Endometrium (tissue), 2 donors: ENCODE measurements around the gene SYTL2.
A peak's percentile ranks its signal among the peaks of the same experiment; 100 is the strongest.

Experiments used
- FAIRE-seq: peaks from 2 replicates; lab custom pipeline; 2012; peaks lifted over from hg19 to GRCh38; lab: Jason Lieb, UNC
- donor health status: control.
- donor health status: control.

Gene SYTL2

GRCh38 chr11:85732965-85733364 lies 78.0 kb downstream of the SYTL2 start:
- no peak for FAIRE-seq

GRCh38 chr11:85726381-85726780 lies 84.6 kb downstream of the SYTL2 start:
- FAIRE-seq: no peak

DNA sequence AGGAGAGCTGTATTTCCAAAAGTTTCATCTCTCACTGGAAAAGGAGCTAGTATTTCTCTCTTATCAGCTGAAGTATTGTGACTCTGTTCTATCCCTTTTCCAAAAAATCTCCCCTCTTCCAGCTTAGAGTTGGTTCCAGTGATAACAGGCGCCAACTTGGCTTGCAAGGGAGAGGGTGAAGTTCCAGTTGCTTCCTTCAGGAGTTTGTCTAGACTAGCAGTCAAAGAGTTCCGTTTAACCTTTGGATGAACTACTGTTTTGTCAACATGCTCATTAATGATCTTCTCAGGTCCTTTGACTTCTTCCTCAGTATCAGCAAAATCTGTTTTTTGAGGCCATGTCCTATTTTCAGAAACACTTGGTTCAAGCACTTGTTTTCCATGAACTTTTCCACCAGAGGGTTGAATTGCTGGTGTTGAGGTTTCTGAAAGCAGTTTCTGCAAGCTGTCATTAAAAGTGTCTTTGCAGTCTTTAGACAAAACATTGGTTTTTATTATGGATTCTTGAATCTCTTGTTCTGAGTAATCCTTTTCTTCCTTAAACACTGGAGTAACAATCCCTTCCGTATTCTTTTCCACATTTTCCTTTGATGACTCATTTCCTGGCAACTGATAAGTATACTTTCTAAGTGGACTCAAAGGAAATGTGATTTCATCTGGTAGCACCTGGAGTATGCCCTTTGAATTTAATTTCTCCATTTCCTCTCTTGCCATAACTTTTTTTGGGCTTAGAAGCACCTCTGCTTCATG lies 85.3 kb downstream of the SYTL2 start:
- FAIRE-seq: peak; percentile 72

- no peak for FAIRE-seq
Observed at GRCh38 chr11:85724748-85725465, 86.0 kb downstream of the SYTL2 start.

DNA sequence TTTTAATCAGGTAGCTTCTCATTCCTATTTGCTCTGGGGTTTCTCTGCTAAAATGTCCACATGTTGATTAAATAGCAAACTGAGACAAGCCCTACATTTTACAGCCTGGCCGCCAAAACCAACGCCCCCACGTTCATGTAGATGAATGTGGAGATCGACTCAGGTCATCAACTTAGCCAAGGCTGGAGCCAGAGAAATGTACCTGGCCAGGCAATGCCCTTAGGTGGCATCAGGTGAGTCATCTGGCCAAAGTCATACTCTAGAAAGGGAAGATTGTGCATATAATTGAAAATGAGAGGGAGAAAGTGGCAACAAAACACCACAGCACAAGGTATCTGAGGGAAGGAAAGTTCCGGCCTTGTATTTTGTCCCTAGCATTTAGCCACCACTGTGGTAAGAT lies 87.9 kb downstream of the SYTL2 start:
- FAIRE-seq: no peak

- FAIRE-seq: no peak
Observed at GRCh38 chr11:85721191-85721590, 89.8 kb downstream of the SYTL2 start.

DNA sequence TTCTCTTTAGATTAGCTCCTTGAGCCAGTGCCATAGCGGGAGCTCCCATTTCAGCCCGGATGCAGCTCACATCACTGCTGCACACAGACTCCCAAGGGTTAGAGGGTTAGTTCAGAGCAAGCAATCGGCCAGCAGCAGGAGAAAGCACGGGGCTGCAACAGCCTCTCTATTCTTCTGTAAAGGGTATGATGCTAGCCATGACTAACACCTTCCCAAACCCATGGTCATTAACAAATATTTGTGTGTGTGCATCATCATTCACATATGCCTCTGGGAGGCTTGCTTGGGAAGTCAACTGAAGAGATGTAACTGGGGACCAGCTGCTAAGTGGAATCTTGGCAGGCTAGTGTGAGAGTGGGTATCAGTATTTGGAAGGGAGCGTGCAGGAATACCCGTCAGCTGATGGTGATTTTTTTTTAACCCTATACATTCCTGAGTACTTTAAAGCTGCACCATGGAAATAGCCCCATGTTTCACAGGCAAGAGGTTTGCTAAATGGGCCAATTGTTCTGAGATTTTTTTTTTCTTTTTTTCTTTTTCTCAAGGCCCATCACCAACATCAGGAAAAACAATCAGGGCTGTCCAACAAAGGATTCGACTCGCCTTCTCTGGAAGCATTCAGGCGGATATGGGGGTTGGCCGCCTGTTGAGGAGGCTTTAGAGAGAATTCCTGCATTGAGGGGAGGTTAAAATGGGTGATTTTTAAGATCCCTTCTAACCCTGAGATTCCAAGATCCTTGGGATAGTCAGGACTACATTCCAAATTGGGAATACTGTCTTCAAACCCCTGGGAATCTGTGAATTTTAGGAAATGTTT lies 91.7 kb downstream of the SYTL2 start:
- no peak for FAIRE-seq

DNA sequence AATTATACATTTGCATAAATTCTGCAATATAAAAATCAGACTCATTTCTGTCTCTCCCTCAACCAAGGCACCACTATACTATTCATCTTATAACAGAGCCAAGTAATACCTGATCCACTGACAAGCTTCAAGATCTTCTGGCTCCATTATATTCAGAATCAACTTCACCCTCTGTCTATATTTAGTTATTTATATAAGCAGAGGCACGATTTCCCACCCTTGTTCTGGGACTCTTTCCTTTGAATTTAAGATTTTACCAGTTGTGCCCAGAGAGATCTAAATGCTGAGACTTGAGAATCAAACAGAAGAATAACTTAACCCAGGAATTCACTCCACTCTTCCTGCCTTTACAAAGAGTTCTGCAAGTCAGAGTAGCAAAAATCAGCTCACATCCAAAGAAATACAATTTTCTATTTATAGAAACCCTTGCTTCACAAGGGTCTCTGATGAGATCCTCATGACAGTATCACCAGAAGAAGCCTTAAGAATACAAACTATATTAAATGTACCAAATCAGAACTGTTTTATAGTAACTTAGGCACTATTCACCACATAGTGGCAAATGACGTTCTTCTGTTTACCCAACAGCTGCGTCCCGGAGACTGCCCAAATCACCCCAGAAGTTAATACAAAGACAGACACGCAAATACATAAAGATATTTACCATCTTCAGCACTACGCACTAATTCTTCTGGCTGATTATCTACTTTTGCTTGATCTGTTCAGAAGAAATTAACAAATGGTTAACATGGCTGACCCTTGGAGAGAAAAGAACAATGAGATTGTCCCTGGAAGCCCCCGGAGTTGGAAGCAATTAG lies 92.6 kb downstream of the SYTL2 start:
- no peak for FAIRE-seq

- FAIRE-seq: no peak
Observed at GRCh38 chr11:85717429-85717828, 93.5 kb downstream of the SYTL2 start.

- FAIRE-seq: no peak
Observed at GRCh38 chr11:85712953-85713352, 98.0 kb downstream of the SYTL2 start.

DNA sequence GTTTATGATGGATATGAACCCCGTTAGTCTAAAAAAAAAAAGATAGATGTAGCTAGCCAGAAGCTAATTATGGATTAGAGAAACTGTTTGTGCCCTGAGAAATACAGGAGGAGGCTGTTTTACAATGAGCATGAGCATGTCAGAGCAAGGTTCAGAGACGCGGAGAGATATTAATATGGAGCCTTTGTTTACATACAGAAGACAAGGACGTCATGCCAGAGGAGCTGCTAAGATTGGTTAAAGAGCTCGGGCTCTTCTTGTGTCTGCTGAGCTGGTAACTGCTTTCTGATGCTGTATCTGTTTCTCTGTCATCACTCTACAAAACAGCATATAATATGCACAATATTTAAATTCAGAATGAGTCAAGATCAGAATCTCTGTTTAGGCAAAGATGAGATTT lies 100.0 kb downstream of the SYTL2 start:
- FAIRE-seq: no peak

- FAIRE-seq: no peak
Observed at GRCh38 chr11:85709941-85710702, 100.8 kb downstream of the SYTL2 start.

DNA sequence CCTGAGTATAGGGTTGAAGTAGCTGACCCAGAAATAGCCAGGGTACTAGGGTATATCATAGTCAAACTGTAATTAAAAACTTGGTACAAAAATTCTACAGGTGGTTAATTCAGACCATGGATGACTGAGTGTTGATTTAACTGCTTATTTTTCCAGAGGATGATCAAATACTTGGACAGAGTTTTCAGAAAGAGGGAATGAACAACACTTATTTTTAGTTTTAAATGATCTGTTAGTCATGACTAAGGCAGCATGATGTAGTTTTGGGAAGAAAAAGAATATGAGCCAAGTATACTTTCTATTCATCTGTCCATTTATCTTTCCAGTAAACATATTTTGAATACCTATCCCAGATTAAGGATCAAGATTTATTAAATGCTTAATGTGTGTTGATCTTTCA lies 105.1 kb downstream of the SYTL2 start:
- no peak for FAIRE-seq

GRCh38 chr11:85704967-85705366 lies 106.0 kb downstream of the SYTL2 start:
- FAIRE-seq: no peak

GRCh38 chr11:85699957-85700741 lies 110.8 kb downstream of the SYTL2 start:
- no peak for FAIRE-seq

- no peak for FAIRE-seq
Observed at GRCh38 chr11:85698195-85698594, 112.7 kb downstream of the SYTL2 start.

GRCh38 chr11:85697747-85698146 lies 113.2 kb downstream of the SYTL2 start:
- no peak for FAIRE-seq

DNA sequence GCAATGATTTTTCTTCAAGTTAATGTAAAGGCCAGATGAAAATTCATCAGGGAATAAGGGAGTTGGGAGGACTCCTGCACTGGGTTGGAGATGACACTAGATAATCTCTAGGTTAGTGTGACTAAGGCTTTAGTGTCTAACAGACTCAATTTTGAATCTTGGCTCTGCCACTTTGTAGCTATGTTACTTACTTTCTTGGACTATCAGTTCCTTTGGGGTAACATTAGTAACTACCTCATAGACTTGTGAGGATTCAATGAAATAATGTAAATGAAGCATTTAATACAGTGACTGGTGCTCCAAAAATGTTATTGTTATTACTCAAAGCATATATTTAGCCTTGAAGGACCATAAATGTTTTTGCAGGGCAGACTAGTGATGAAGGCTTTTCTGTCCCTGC lies 115.4 kb downstream of the SYTL2 start:
- FAIRE-seq: no peak

DNA sequence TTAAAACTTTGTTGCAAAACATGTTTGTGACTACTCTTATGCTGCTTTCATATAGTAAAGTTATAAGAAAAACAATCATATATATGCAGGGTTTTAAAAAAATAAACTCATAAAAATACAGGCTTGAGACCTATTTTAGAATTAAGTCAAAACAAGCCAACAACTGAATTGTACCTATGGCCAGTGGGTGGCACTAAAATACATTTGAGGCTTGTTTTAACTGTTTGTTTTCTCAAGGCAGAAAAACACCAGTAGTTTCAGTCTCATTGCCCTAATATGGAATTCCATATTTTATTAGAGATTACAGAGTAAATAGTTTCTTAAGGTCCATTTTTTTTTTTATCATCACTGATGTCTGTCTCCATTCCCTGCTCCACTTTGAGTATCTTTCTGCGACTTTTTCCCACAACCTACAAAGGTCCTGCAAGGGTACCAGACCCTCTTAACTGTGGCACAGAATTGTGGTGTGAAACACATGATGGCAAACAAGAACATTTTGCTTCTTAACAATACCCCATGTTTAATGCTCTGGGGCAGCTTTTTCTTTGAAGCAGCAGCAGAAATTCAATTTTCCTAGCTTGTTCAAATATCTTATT lies 116.5 kb downstream of the SYTL2 start:
- peak; percentile 80 for FAIRE-seq
